Endothelial cell of umbilical vein (primary cell): Measurements from ENCODE around the gene KMT5B. TPM values are rescaled to one million over a fixed set of nuclear protein-coding genes. Genes with fewer than 3 reads are reported as not detected.

Source experiments
- BruUV-seq: library from RNA; stranded (reverse); fragments of 400-500 nt; replicated peaks from 2 replicates; lab custom pipeline; 2021; lab: Mats Ljungman, UMichigan
- CTCF ChIA-PET: fragments of 300-600, 350-600 bp; sonication (Branson Sonifier 250); formaldehyde crosslinking; loops from one replicate; lab custom pipeline; 2021; ENCODE audit warnings: antibody characterized with exemption, inconsistent platforms; lab: Charles Lee
- POLR2A ChIA-PET: fragments of 300-600, 350-600 bp; sonication (Branson Sonifier 250); formaldehyde crosslinking; loops from one replicate; lab custom pipeline; 2021; ENCODE audit warnings: antibody characterized with exemption, inconsistent platforms; lab: Charles Lee
- DNase-seq: peaks from one replicate; pipeline ENCODE4 v3.0.0-alpha.2; 2011; ENCODE audit warnings: low read depth, low spot score
- FAIRE-seq: peaks from 2 replicates; lab custom pipeline; 2011; peaks lifted over from hg19 to GRCh38; lab: Jason Lieb, UNC
- H2AFZ ChIP-seq: 2 replicates; pipeline ENCODE4 v1.6.0; 2012; ENCODE audit warnings: low read depth, low read length, control low read depth, inconsistent platforms
- H3K27ac ChIP-seq: 2 replicates; pipeline ENCODE4 v1.5.1; 2011; ENCODE audit warnings: low read depth, mild to moderate bottlenecking, control low read depth, low read length, moderate library complexity; ENCODE audit not compliant: insufficient read depth
- H3K27me3 ChIP-seq, 2 experiments: 2 replicates each; pipeline versions ENCODE4 v1.6.0 to v1.6.1; 2011; ENCODE audit warnings: low read length in 2 of 2, mixed read lengths in 1 of 2; ENCODE audit not compliant: control insufficient read depth in 2 of 2, insufficient read depth in 2 of 2
- H3K36me3 ChIP-seq, 2 experiments: 2 replicates in 1 of 2; 3 replicates in 1 of 2; pipeline ENCODE4 v1.5.1; 2011; ENCODE audit warnings: low read length in 2 of 2, mild to moderate bottlenecking in 1 of 2, moderate library complexity in 1 of 2; ENCODE audit not compliant: control insufficient read depth in 2 of 2, insufficient read depth in 2 of 2; ENCODE audit errors: extremely low read depth in 1 of 2
- H3K4me1 ChIP-seq: 3 replicates; pipeline ENCODE4 v1.5.1; 2011; ENCODE audit warnings: mild to moderate bottlenecking, low read length; ENCODE audit not compliant: control insufficient read depth, insufficient read depth; ENCODE audit errors: extremely low read depth
- H3K4me2 ChIP-seq: 2 replicates; pipeline ENCODE4 v1.6.1; 2011; ENCODE audit warnings: low read length, control low read depth, mixed read lengths; ENCODE audit not compliant: insufficient read depth
- H3K4me3 ChIP-seq, 3 experiments: fragments of 200-600 bp in 1 of 3; sonication (generic), shearing (Covaris generic) in 1 of 3; replicated peaks in 1 of 3; 2 replicates each; pipeline ENCODE4 v1.5.1; 2011 to 2016; ENCODE audit warnings: control low read depth in 3 of 3, low read length in 3 of 3, mild to moderate bottlenecking in 2 of 3, inconsistent platforms in 1 of 3, low read depth in 1 of 3, moderate library complexity in 1 of 3; ENCODE audit not compliant: insufficient read depth in 1 of 3
- H3K79me2 ChIP-seq: 2 replicates; pipeline ENCODE4 v1.6.0; 2012; ENCODE audit warnings: low read length, inconsistent platforms; ENCODE audit not compliant: control insufficient read depth, insufficient read depth
- H3K9ac ChIP-seq: replicated peaks from 2 replicates; pipeline ENCODE3; 2011; ENCODE audit warnings: low read length, control low read depth; ENCODE audit not compliant: insufficient read depth; ENCODE audit errors: extremely low read depth
- H3K9me1 ChIP-seq: replicated peaks from 3 replicates; pipeline ENCODE4 v1.6.0; 2011; ENCODE audit warnings: mild to moderate bottlenecking, low read length; ENCODE audit not compliant: control insufficient read depth, insufficient read depth; ENCODE audit errors: extremely low read depth
- H3K9me3 ChIP-seq: replicated peaks from 2 replicates; pipeline ENCODE4 v1.5.1; 2012; ENCODE audit warnings: low read length, inconsistent platforms; ENCODE audit not compliant: control insufficient read depth, insufficient read depth
- H4K20me1 ChIP-seq: replicated peaks from 2 replicates; pipeline ENCODE3; 2011; ENCODE audit warnings: mild to moderate bottlenecking, low read length; ENCODE audit not compliant: control insufficient read depth, insufficient read depth; ENCODE audit errors: extremely low read depth
- EZH2 ChIP-seq: IDR thresholded peaks from 2 replicates; pipeline ENCODE4 v1.6.1; 2012; ENCODE audit warnings: borderline replicate concordance, low read depth, mild to moderate bottlenecking, moderate library complexity, low read length, inconsistent platforms; ENCODE audit not compliant: severe bottlenecking
- FOS ChIP-seq: IDR thresholded peaks from 2 replicates; pipeline ENCODE4 v1.6.1; 2011; ENCODE audit warnings: mild to moderate bottlenecking, low read length, moderate library complexity, borderline replicate concordance; ENCODE audit not compliant: insufficient read depth
- GATA2 ChIP-seq: IDR thresholded peaks from 2 replicates; pipeline ENCODE4 v1.7.0; 2011; ENCODE audit warnings: low read depth, mild to moderate bottlenecking, moderate library complexity, mixed read lengths, low read length; ENCODE audit not compliant: insufficient read length, insufficient read depth
- JUN ChIP-seq: IDR thresholded peaks from 2 replicates; pipeline ENCODE4 v1.6.1; 2011; ENCODE audit warnings: borderline replicate concordance, low read depth; ENCODE audit not compliant: insufficient read length, insufficient read depth
- MYC ChIP-seq: IDR thresholded peaks from one replicate; pipeline ENCODE4 v1.6.1; 2011; ENCODE audit warnings: mild to moderate bottlenecking, low read depth, low read length
- POLR2A ChIP-seq: IDR thresholded peaks from 2 replicates; pipeline ENCODE4 v1.6.1; 2012; ENCODE audit warnings: low read depth, mild to moderate bottlenecking, control low read depth, low read length
- POLR2AphosphoS5 ChIP-seq: IDR thresholded peaks from 2 replicates; pipeline ENCODE4 v1.6.1; 2012; ENCODE audit warnings: low read depth, mild to moderate bottlenecking, control low read depth, low read length, moderate library complexity; ENCODE audit not compliant: insufficient read depth
- dilution Hi-C: fragments of 300-500 bp; cut with MboI; formaldehyde crosslinking; loops from one replicate; pipeline ENCODE4 v1.15.0; 2019; ENCODE audit warnings: low sequenced_read_pairs; ENCODE audit not compliant: extremely low pct_ligation_motif_present
- intact Hi-C: fragments of 100-400 bp; cut with micrococcal nuclease; formaldehyde crosslinking; loops from one replicate; pipeline ENCODE4 v1.10.0; 2022
- polyA plus RNA-seq, 4 experiments: library from polyadenylated mRNA; depleted of rRNA in 3 of 4; stranded (reverse) in 3 of 4; unstranded in 1 of 4; fragments of >200 nt; gene quantifications; 2 replicates each; pipeline versions ENCODE4 v1.2.1 to v1.2.3, GENCODE V29; 2011 to 2012; ENCODE audit warnings: missing spikeins in 1 of 4
- total RNA-seq: library from RNA; stranded (reverse); gene quantifications from 2 replicates; pipeline ENCODE4 v1.2.3, GENCODE V29; 2021
- TF ChIP-seq, protein P1 (sequence below), 2 donors: IDR thresholded peaks; 1 replicate in 1 of 2; 2 replicates in 1 of 2; pipeline ENCODE4 v1.5.1; 2011; ENCODE audit warnings: low read length in 2 of 2, mild to moderate bottlenecking in 2 of 2, moderate library complexity in 2 of 2, control low read depth in 1 of 2, inconsistent platforms in 1 of 2, low read depth in 1 of 2; ENCODE audit not compliant: insufficient read depth in 1 of 2; ENCODE audit errors: extremely low read depth in 1 of 2
- TF ChIP-seq, protein P2 (sequence below): IDR thresholded peaks from 2 replicates; pipeline ENCODE4 v1.6.1; 2011; ENCODE audit not compliant: insufficient read depth, insufficient read length

Gene KMT5B
- total and polyA plus RNA-seq, 2 donors (not counting 3 experiments of a cell fraction or from before 2014, with no cell fraction given) = 10.1 to 36.3 TPM

DNA sequence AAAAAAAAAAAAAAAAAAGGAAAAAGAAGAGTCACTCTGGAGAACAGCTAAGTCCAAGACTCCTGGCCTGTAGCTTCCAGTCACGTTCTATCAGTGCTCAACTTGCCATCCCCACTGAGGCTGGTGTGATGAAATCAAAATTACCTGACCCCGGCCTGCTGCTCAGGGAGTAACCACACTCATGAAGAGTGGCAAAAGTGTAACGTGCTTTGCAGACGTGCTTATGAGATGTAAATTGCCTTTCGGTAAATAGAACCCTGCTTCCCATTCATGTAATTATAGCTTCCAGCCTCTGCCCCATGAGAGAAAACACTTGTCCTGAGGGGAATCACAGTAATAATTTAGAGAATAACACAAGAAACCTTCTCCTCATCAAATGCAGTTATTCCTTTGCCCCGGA lies 63.7 kb downstream of the KMT5B start:
- POLR2A ChIA-PET = no interaction called here
- dilution Hi-C loops (no loop called here), intact Hi-C loops (no loop called here)

DNA sequence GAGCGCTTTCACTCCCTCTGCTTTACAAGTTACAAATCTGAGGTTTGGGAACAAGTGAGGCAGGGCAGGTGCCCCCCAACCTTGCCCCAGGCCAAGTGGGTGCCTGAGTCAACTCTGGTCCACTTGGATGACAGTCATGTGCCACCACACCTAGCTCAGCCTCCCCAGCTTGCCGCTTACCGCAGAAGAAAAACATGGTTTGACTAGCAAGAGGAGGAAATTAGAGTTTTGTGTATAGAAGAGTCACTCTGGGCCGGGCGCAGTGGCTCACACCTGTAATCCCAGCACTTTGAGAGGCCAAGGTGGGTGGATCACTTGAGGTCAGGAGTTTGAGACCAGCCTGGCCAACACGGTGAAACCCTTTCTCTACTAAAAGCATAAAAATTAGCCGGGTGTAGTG lies 64.2 kb downstream of the KMT5B start:
- Histone ChIP-seq H2AFZ (no peak overlapping the region), H3K9me3 (no peaks in the 10 kb centered on the region), H3K79me2 (no peaks in the 10 kb centered on the region), H3K27me3 (no peaks in the 10 kb centered on the region), H3K4me1 (peaks cover 21% of the 10 kb centered on the region), H4K20me1 (no peaks in the 10 kb centered on the region), H3K27ac (no peak overlapping the region), H3K36me3 (no peaks in the 10 kb centered on the region), H3K9me1 (no peaks in the 10 kb centered on the region), H3K4me2 (no peak overlapping the region), H3K4me3 (no peak overlapping the region), H3K9ac (no peak overlapping the region)
- DNase-seq (no peak), FAIRE-seq (no peak)
- ChIA-PET CTCF (interaction anchor here (1.4 kb wide), 1 partner anchor 60 kb away, joined by 3 read pairs; no protein-coding TSS in a partner anchor), POLR2A (no interaction called here)
- dilution Hi-C loops = no loop called here
- TF ChIP-seq, protein P1, sequence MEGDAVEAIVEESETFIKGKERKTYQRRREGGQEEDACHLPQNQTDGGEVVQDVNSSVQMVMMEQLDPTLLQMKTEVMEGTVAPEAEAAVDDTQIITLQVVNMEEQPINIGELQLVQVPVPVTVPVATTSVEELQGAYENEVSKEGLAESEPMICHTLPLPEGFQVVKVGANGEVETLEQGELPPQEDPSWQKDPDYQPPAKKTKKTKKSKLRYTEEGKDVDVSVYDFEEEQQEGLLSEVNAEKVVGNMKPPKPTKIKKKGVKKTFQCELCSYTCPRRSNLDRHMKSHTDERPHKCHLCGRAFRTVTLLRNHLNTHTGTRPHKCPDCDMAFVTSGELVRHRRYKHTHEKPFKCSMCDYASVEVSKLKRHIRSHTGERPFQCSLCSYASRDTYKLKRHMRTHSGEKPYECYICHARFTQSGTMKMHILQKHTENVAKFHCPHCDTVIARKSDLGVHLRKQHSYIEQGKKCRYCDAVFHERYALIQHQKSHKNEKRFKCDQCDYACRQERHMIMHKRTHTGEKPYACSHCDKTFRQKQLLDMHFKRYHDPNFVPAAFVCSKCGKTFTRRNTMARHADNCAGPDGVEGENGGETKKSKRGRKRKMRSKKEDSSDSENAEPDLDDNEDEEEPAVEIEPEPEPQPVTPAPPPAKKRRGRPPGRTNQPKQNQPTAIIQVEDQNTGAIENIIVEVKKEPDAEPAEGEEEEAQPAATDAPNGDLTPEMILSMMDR (IDR thresholded peaks at IDR 0.05; ENCODE audit: extremely low read depth in 1 of 2, insufficient read depth in 1 of 2, low read depth in 1 of 2, low read length in 2 of 2) = no peak
- TF ChIP-seq GATA2 (no peak), FOS (no peak), JUN (no peak), EZH2 (no peak), POLR2AphosphoS5 (no peak), POLR2A (no peak), MYC (no peak)
- TF ChIP-seq, protein P2, sequence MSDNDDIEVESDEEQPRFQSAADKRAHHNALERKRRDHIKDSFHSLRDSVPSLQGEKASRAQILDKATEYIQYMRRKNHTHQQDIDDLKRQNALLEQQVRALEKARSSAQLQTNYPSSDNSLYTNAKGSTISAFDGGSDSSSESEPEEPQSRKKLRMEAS = no peak
- no TSS peak for BruUV-seq
- intact Hi-C loops = no loop called here

More for the DNA sequence above, 63.7 kb downstream of the KMT5B start:
- DNase-seq (no peak), FAIRE-seq (no peak)
- Histone ChIP-seq H3K4me1 (peaks cover 21% of the 10 kb centered on the region), H3K9me1 (no peaks in the 10 kb centered on the region), H3K9ac (no peak overlapping the region), H3K36me3 (no peaks in the 10 kb centered on the region), H3K9me3 (no peaks in the 10 kb centered on the region), H4K20me1 (no peaks in the 10 kb centered on the region), H3K27ac (no peak overlapping the region), H3K27me3 (no peaks in the 10 kb centered on the region), H3K4me2 (no peak overlapping the region), H2AFZ (no peak overlapping the region), H3K4me3 (no peak overlapping the region), H3K79me2 (no peaks in the 10 kb centered on the region)
- TF ChIP-seq POLR2AphosphoS5 (no peak), JUN (no peak)
- TF ChIP-seq, protein P2 = no peak
- TF ChIP-seq, protein P1 (IDR thresholded peaks at IDR 0.05; ENCODE audit: extremely low read depth in 1 of 2, insufficient read depth in 1 of 2, low read depth in 1 of 2, low read length in 2 of 2) = no peak
- CTCF ChIA-PET = interaction anchor here (1.4 kb wide), 1 partner anchor 60 kb away, joined by 3 read pairs; no protein-coding TSS in a partner anchor
- no TSS peak for BruUV-seq
